Gastroesophageal sphincter (tissue), 4 donors: ENCODE data around the gene GIMAP1. TPM values are rescaled to one million over a fixed set of nuclear protein-coding genes. Genes with fewer than 3 reads are reported as not detected.

Experiments
- ATAC-seq: fragments of 150-250 bp; one replicate; pipeline ENCODE4 v1.9.1; 2016; ENCODE audit warnings: mild to moderate bottlenecking, moderate library complexity
- H3K27ac ChIP-seq, 4 donors: fragments of 200-600 bp; sonication (generic) in 3 of 4; 1 replicate in 3 of 4; 2 replicates in 1 of 4; pipeline ENCODE4 v1.5.1; 2016 to 2019
- H3K27me3 ChIP-seq: fragments of 200-600 bp; sonication (generic); one replicate; pipeline ENCODE4 v1.5.1; 2019
- H3K36me3 ChIP-seq, 2 donors: fragments of 200-600 bp; sonication (generic); one replicate each; pipeline ENCODE4 v1.5.1; 2019; ENCODE audit warnings: control low read depth in 1 of 2
- H3K4me1 ChIP-seq, 3 donors: fragments of 200-600 bp; sonication (generic); 1 replicate in 2 of 3; 2 replicates in 1 of 3; pipeline ENCODE4 v1.5.1; 2016 to 2019; ENCODE audit warnings: control low read depth in 2 of 3
- H3K4me3 ChIP-seq, 2 donors: fragments of 200-600 bp; sonication (generic); one replicate each; pipeline ENCODE4 v1.5.1; 2019; ENCODE audit warnings: mild to moderate bottlenecking in 1 of 2, moderate library complexity in 1 of 2
- H3K9me3 ChIP-seq, 3 donors: fragments of 200-600 bp; sonication (generic); one replicate each; pipeline ENCODE4 v1.5.1; 2017 to 2019; ENCODE audit warnings: control low read depth in 2 of 3
- CTCF ChIP-seq, 4 experiments: fragments of 200-600 bp in 2 of 4; fragments of 450-650 bp in 2 of 4; sonication (generic) in 1 of 4; IDR thresholded peaks; one replicate each; pipeline ENCODE4 v1.5.1; 2017 to 2019; ENCODE audit warnings: antibody characterized with exemption in 4 of 4, mild to moderate bottlenecking in 2 of 4, moderate library complexity in 2 of 4
- EP300 ChIP-seq: sonication (generic); formaldehyde crosslinking; IDR thresholded peaks from one replicate; pipeline ENCODE4 v1.6.1; 2017; ENCODE audit warnings: antibody characterized with exemption, mild to moderate bottlenecking
- POLR2A ChIP-seq, 2 donors: fragments of 450-650 bp; IDR thresholded peaks; one replicate each; pipeline ENCODE4 v1.6.1; 2017; ENCODE audit warnings: antibody characterized with exemption in 2 of 2, mild to moderate bottlenecking in 2 of 2, moderate library complexity in 1 of 2
- POLR2AphosphoS5 ChIP-seq: sonication (generic); formaldehyde crosslinking; IDR thresholded peaks from one replicate; pipeline ENCODE4 v1.6.1; 2017; ENCODE audit warnings: antibody characterized with exemption
- WGBS, 2 donors: methylation state at CpG; one replicate each; pipeline ENCODE4 v1.1.5; 2018; ENCODE audit warnings: low coverage in 1 of 2; 5-methylcytosine and 5-hydroxymethylcytosine counted together
- total RNA-seq, 4 donors: library from RNA; depleted of rRNA; stranded (reverse); fragments of >200 nt; gene quantifications; one replicate each; pipeline ENCODE4 v1.1.0, GENCODE V29; 2016

Gene GIMAP1
- total RNA-seq, 4 donors from 2014 or later: 4.2 to 14.3 (median 7.9) TPM

- no peak for ATAC-seq
- H3K9me3 ChIP-seq: peaks cover 0 to 31% (median 0%) of the 10 kb centered on the region in 3 donors
- H3K4me1 ChIP-seq: peaks cover 0 to under 1% (median 0%) of the 10 kb centered on the region in 3 donors
- no peaks in the 10 kb centered on the region for H3K27me3 ChIP-seq
- no peak overlapping the region for H3K27ac ChIP-seq
- no peak overlapping the region for H3K4me3 ChIP-seq
- 54 to 61% methylated on average over 3 of the region's 3 CpGs for WGBS, 2 donors
- no peaks in the 10 kb centered on the region for H3K36me3 ChIP-seq
- TF ChIP-seq POLR2AphosphoS5: no peak
- no peak for TF ChIP-seq CTCF (IDR thresholded peaks at IDR 0.05)
- no peak for TF ChIP-seq EP300
- no peak for TF ChIP-seq POLR2A (IDR thresholded peaks at IDR 0.05)
Observed at GRCh38 chr7:150727381-150727780, 11.0 kb downstream of the GIMAP1 start.

GRCh38 chr7:150728011-150728410 is 11.6 kb downstream of the GIMAP1 start:
- no peak for ATAC-seq

GRCh38 chr7:150728609-150729008 is 12.2 kb downstream of the GIMAP1 start:
- Histone ChIP-seq H3K4me3 (no peak overlapping the region), H3K36me3 (no peaks in the 10 kb centered on the region), H3K27me3 (no peaks in the 10 kb centered on the region), H3K9me3 (peaks cover 0 to 31% (median 0%) of the 10 kb centered on the region in 3 donors), H3K27ac (no peak overlapping the region), H3K4me1 (no peaks in the 10 kb centered on the region)
- no peak for TF ChIP-seq POLR2A (IDR thresholded peaks at IDR 0.05)
- no peak for TF ChIP-seq POLR2AphosphoS5
- TF ChIP-seq CTCF (IDR thresholded peaks at IDR 0.05): no peak
- TF ChIP-seq EP300: no peak
- ATAC-seq: no peak

More at GRCh38 chr7:150728011-150728410, 11.6 kb downstream of the GIMAP1 start:
- Histone ChIP-seq H3K27ac (no peak overlapping the region), H3K4me3 (no peak overlapping the region), H3K9me3 (peaks cover 0 to 31% (median 0%) of the 10 kb centered on the region in 3 donors), H3K27me3 (no peaks in the 10 kb centered on the region), H3K4me1 (no peaks in the 10 kb centered on the region), H3K36me3 (no peaks in the 10 kb centered on the region)
- TF ChIP-seq EP300 (no peak), POLR2AphosphoS5 (no peak), POLR2A (IDR thresholded peaks at IDR 0.05) (no peak), CTCF (IDR thresholded peaks at IDR 0.05) (no peak)

- no peak overlapping the region for H3K27ac ChIP-seq
- H3K27me3 ChIP-seq: peaks cover 1% of the 10 kb centered on the region
- H3K4me1 ChIP-seq: peaks cover 0 to 3% (median 0%) of the 10 kb centered on the region in 3 donors
- H3K36me3 ChIP-seq: no peaks in the 10 kb centered on the region
- peaks cover 0 to 24% (median 0%) of the 10 kb centered on the region in 3 donors for H3K9me3 ChIP-seq
- TF ChIP-seq CTCF (IDR thresholded peaks at IDR 0.05) (no peak), EP300 (no peak), POLR2A (IDR thresholded peaks at IDR 0.05) (no peak), POLR2AphosphoS5 (no peak)
- WGBS, 2 donors: 25% methylated on average over 1 of the region's 1 CpG
- ATAC-seq: no peak
- H3K4me3 ChIP-seq: no peak overlapping the region
Observed at GRCh38 chr7:150731916-150732315, 15.5 kb downstream of the GIMAP1 start.

GRCh38 chr7:150732786-150733481 is 16.5 kb downstream of the GIMAP1 start:
- Histone ChIP-seq H3K4me3 (no peak overlapping the region), H3K4me1 (peaks cover 0 to 4% (median 0%) of the 10 kb centered on the region in 3 donors), H3K27ac (no peak overlapping the region), H3K27me3 (peaks cover 3% of the 10 kb centered on the region), H3K9me3 (peaks cover 0 to 16% (median 0%) of the 10 kb centered on the region in 3 donors), H3K36me3 (no peaks in the 10 kb centered on the region)
- WGBS, 2 donors: 53 to 85% methylated on average over 4 to 5 of the region's 5 CpGs
- ATAC-seq: no peak
- TF ChIP-seq EP300: no peak
- no peak for TF ChIP-seq POLR2AphosphoS5
- TF ChIP-seq CTCF (IDR thresholded peaks at IDR 0.05): no peak
- no peak for TF ChIP-seq POLR2A (IDR thresholded peaks at IDR 0.05)
